Right atrium auricular region (tissue), 2 donors: ENCODE results near the gene PLEKHG2. TPM values are rescaled to one million over a fixed set of nuclear protein-coding genes. Genes with fewer than 3 reads are reported as not detected.

Experiments used
- DNase-seq: peaks from one replicate; pipeline ENCODE4 v3.0.0-alpha.2; 2019; ENCODE audit warnings: low spot score
- H3K27ac ChIP-seq, 2 donors: fragments of 200-600 bp; sonication (generic); 1 replicate in 1 of 2; 2 replicates in 1 of 2; pipeline ENCODE4 v1.5.1; 2016 to 2019
- H3K27me3 ChIP-seq, 2 donors: fragments of 200-600 bp; sonication (generic); one replicate each; pipeline versions ENCODE4 v1.5.1 to v1.6.0; 2017 to 2019
- H3K36me3 ChIP-seq: fragments of 200-600 bp; sonication (generic); one replicate; pipeline ENCODE4 v1.5.1; 2016
- H3K4me1 ChIP-seq, 2 donors: fragments of 200-600 bp; sonication (generic); one replicate each; pipeline versions ENCODE4 v1.5.1 to v1.6.0; 2017 to 2019
- H3K4me3 ChIP-seq, 2 donors: fragments of 200-600 bp; sonication (generic); 1 replicate in 1 of 2; 2 replicates in 1 of 2; pipeline ENCODE4 v1.5.1; 2017 to 2019; ENCODE audit warnings: mild to moderate bottlenecking in 1 of 2, moderate library complexity in 1 of 2
- H3K9me3 ChIP-seq, 2 donors: fragments of 200-600 bp; sonication (generic); one replicate each; pipeline ENCODE4 v1.5.1; 2019
- CTCF ChIP-seq, 2 donors: fragments of 200-600 bp; sonication (generic); IDR thresholded peaks; one replicate each; pipeline ENCODE4 v1.5.1; 2019; ENCODE audit warnings: antibody characterized with exemption in 2 of 2
- total RNA-seq, 2 donors: library from RNA; depleted of rRNA; stranded (reverse); fragments of >200 nt; gene quantifications; one replicate each; pipeline ENCODE4 v1.1.0, GENCODE V29; 2016

The PLEKHG2 gene
- total RNA-seq, 2 donors from 2014 or later, result 7.5 to 12.0 TPM

- peaks cover 0 to 41% of the 10 kb centered on the region in 2 donors for H3K4me1 ChIP-seq
- H3K27me3 ChIP-seq, result no peaks in the 10 kb centered on the region
- DNase-seq, result no peak
- H3K9me3 ChIP-seq, result no peaks in the 10 kb centered on the region
- H3K36me3 ChIP-seq, result peaks cover 35% of the 10 kb centered on the region
- peak overlapping the region; percentile 89 to 96 for H3K4me3 ChIP-seq
- H3K27ac ChIP-seq, result peak overlapping the region in 1 of 2 donors; percentile 88
- no peak for TF ChIP-seq CTCF (IDR thresholded peaks at IDR 0.05)
These were observed 21.9 kb downstream of the PLEKHG2 start for GRCh38 chr19:39434123-39435076.

- DNase-seq, result peak; percentile 97
- peak within 1 kb of the TSS; percentile 89 to 96 for H3K4me3 ChIP-seq
- no peak for TF ChIP-seq CTCF (IDR thresholded peaks at IDR 0.05)
These were observed 23.3 kb downstream of the PLEKHG2 start, which contains the start of gene RPS16 for GRCh38 chr19:39435499-39436349. RPS16 (minus strand) TSS chr19:39435949; CDS start chr19:39435895, 54 bp downstream.

GRCh38 chr19:39436350-39436716 is 23.9 kb downstream of the PLEKHG2 start:
- Histone ChIP-seq H3K27me3 (no peaks in the 10 kb centered on the region), H3K4me3 (peak overlapping the region; percentile 32 to 89), H3K36me3 (peaks cover 35% of the 10 kb centered on the region), H3K4me1 (peaks cover 0 to 30% of the 10 kb centered on the region in 2 donors), H3K9me3 (no peaks in the 10 kb centered on the region), H3K27ac (peak overlapping the region; percentile 86 to 88)
- TF ChIP-seq CTCF (IDR thresholded peaks at IDR 0.05), result no peak
- DNase-seq, result no peak

More at GRCh38 chr19:39435499-39436349, 23.3 kb downstream of the PLEKHG2 start, which contains the start of gene RPS16:
- H3K27ac ChIP-seq, result peak within 1 kb of the TSS; percentile 86 to 88
- no peaks in the 10 kb centered on the region for H3K9me3 ChIP-seq
- peaks cover 0 to 36% of the 10 kb centered on the region in 2 donors for H3K4me1 ChIP-seq
- H3K36me3 ChIP-seq, result peaks cover 35% of the 10 kb centered on the region
- H3K27me3 ChIP-seq, result no peaks in the 10 kb centered on the region

- no peak for TF ChIP-seq CTCF (IDR thresholded peaks at IDR 0.05)
- H3K9me3 ChIP-seq, result no peaks in the 10 kb centered on the region
- H3K27ac ChIP-seq, result no peak overlapping the region
- H3K4me3 ChIP-seq, result no peak overlapping the region
- peaks cover 18% of the 10 kb centered on the region for H3K36me3 ChIP-seq
- H3K4me1 ChIP-seq, result peaks cover 0 to 28% of the 10 kb centered on the region in 2 donors
- DNase-seq, result no peak
- H3K27me3 ChIP-seq, result no peaks in the 10 kb centered on the region
These were observed 25.9 kb downstream of the PLEKHG2 start for GRCh38 chr19:39438270-39438934.

GRCh38 chr19:39444598-39445195 is 32.2 kb downstream of the PLEKHG2 start:
- H3K27ac ChIP-seq, result peak overlapping the region; percentile 86 to 98
- H3K36me3 ChIP-seq, result no peaks in the 10 kb centered on the region
- DNase-seq, result no peak
- no peaks in the 10 kb centered on the region for H3K9me3 ChIP-seq
- peak overlapping the region; percentile 73 to 94 for H3K4me3 ChIP-seq
- TF ChIP-seq CTCF (IDR thresholded peaks at IDR 0.05), result no peak
- H3K27me3 ChIP-seq, result no peaks in the 10 kb centered on the region
- H3K4me1 ChIP-seq, result peaks cover 0 to 32% of the 10 kb centered on the region in 2 donors
